ENCODE measurements around the gene MYO1B.

DNA sequence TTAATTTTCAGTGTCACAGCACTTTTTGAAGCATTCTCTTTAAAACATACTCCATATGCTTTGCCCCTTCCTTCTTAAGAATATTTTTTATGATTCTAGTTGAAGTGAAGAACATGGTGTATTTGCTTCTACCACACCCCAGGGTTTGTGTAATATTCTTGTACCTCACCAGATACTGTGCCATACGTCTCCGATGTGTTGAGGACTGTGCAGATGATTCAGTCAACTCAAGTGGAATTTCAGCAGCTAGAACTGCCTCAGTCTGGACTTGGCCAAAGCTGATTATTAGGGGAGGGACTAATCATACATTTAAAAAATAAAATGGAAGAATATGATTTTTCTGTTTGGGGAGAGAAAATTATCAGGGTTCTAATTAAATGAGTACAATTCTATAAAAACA lies 115.7 kb downstream of the MYO1B start:
- TF ChIP-seq, protein P1, sequence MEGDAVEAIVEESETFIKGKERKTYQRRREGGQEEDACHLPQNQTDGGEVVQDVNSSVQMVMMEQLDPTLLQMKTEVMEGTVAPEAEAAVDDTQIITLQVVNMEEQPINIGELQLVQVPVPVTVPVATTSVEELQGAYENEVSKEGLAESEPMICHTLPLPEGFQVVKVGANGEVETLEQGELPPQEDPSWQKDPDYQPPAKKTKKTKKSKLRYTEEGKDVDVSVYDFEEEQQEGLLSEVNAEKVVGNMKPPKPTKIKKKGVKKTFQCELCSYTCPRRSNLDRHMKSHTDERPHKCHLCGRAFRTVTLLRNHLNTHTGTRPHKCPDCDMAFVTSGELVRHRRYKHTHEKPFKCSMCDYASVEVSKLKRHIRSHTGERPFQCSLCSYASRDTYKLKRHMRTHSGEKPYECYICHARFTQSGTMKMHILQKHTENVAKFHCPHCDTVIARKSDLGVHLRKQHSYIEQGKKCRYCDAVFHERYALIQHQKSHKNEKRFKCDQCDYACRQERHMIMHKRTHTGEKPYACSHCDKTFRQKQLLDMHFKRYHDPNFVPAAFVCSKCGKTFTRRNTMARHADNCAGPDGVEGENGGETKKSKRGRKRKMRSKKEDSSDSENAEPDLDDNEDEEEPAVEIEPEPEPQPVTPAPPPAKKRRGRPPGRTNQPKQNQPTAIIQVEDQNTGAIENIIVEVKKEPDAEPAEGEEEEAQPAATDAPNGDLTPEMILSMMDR (conservative IDR thresholded peaks at IDR 0.05), result no peak
- TF ChIP-seq ZFX (IDR thresholded peaks at IDR 0.05), result no peak
